ENCODE results near the gene DES. TPM values are rescaled to one million over a fixed set of nuclear protein-coding genes. Genes with fewer than 3 reads are reported as not detected.

Gene DES
- total and polyA plus RNA-seq, 2 donors from 2014 or later = 30.0 to 74.2 TPM

GRCh38 chr2:219473511-219473910 is 55.3 kb downstream of the DES start:
- H3K36me3 ChIP-seq (ENCODE audit: control insufficient read depth in 2 of 3, insufficient read depth in 3 of 3, low read length in 3 of 3) = no peaks in the 10 kb centered on the region
- H3K9me3 ChIP-seq (ENCODE audit: control insufficient read depth in 2 of 3, insufficient read depth in 1 of 3, low read length in 3 of 3) = no peaks in the 10 kb centered on the region
- intact Hi-C loops (cut with DNase I) = loop anchor here (10.0 kb wide), 1 partner anchor 51 kb away; no protein-coding TSS in a partner anchor
- no peaks in the 10 kb centered on the region for H3K4me1 ChIP-seq (ENCODE audit: control insufficient read depth in 2 of 3, insufficient read depth in 2 of 3, low read depth in 1 of 3, low read length in 3 of 3)
- FAIRE-seq = no peak
- no peak for TF ChIP-seq CTCF (IDR thresholded peaks at IDR 0.05; ENCODE audit: borderline replicate concordance, extremely low read depth, insufficient read depth)
- no peaks in the 10 kb centered on the region for H3K27me3 ChIP-seq (ENCODE audit: control insufficient read depth, insufficient read depth, low read length)
- no peak overlapping the region for H3K4me3 ChIP-seq (ENCODE audit: low read length in 3 of 3)
- H3K9ac ChIP-seq (ENCODE audit: low read length in 3 of 3) = no peak overlapping the region
- H3K27ac ChIP-seq (ENCODE audit: low read depth in 2 of 2, low read length in 2 of 2) = no peak overlapping the region
- DNase-seq = no peak

GRCh38 chr2:219474285-219475060 is 56.3 kb downstream of the DES start:
- H3K9me3 ChIP-seq (ENCODE audit: control insufficient read depth in 2 of 3, insufficient read depth in 1 of 3, low read length in 3 of 3) = no peaks in the 10 kb centered on the region
- no peak for FAIRE-seq
- TF ChIP-seq CTCF (IDR thresholded peaks at IDR 0.05; ENCODE audit: borderline replicate concordance, extremely low read depth, insufficient read depth) = no peak
- H3K27me3 ChIP-seq (ENCODE audit: control insufficient read depth, insufficient read depth, low read length) = no peaks in the 10 kb centered on the region
- no peak overlapping the region for H3K9ac ChIP-seq (ENCODE audit: low read length in 3 of 3)
- no peak overlapping the region for H3K27ac ChIP-seq (ENCODE audit: low read depth in 2 of 2, low read length in 2 of 2)
- H3K4me3 ChIP-seq (ENCODE audit: low read length in 3 of 3) = no peak overlapping the region
- intact Hi-C loops (cut with DNase I) = loop anchor here (10.0 kb wide), 1 partner anchor 50 kb away; no protein-coding TSS in a partner anchor
- H3K36me3 ChIP-seq (ENCODE audit: control insufficient read depth in 2 of 3, insufficient read depth in 3 of 3, low read length in 3 of 3) = no peaks in the 10 kb centered on the region
- no peak for DNase-seq
- no peaks in the 10 kb centered on the region for H3K4me1 ChIP-seq (ENCODE audit: control insufficient read depth in 2 of 3, insufficient read depth in 2 of 3, low read depth in 1 of 3, low read length in 3 of 3)

- no peak overlapping the region for H3K4me3 ChIP-seq (ENCODE audit: low read length in 3 of 3)
- no peak overlapping the region for H3K27ac ChIP-seq (ENCODE audit: low read depth in 2 of 2, low read length in 2 of 2)
- FAIRE-seq = no peak
- no peaks in the 10 kb centered on the region for H3K36me3 ChIP-seq (ENCODE audit: control insufficient read depth in 2 of 3, insufficient read depth in 3 of 3, low read length in 3 of 3)
- no peaks in the 10 kb centered on the region for H3K27me3 ChIP-seq (ENCODE audit: control insufficient read depth, insufficient read depth, low read length)
- no peaks in the 10 kb centered on the region for H3K9me3 ChIP-seq (ENCODE audit: control insufficient read depth in 2 of 3, insufficient read depth in 1 of 3, low read length in 3 of 3)
- no peak for TF ChIP-seq CTCF (IDR thresholded peaks at IDR 0.05; ENCODE audit: borderline replicate concordance, extremely low read depth, insufficient read depth)
- H3K9ac ChIP-seq (ENCODE audit: low read length in 3 of 3) = no peak overlapping the region
- no peak for DNase-seq
- no peaks in the 10 kb centered on the region for H3K4me1 ChIP-seq (ENCODE audit: control insufficient read depth in 2 of 3, insufficient read depth in 2 of 3, low read depth in 1 of 3, low read length in 3 of 3)
- intact Hi-C loops (cut with DNase I) = loop anchor here (10.0 kb wide), 1 partner anchor 50 kb away; no protein-coding TSS in a partner anchor
Observed at GRCh38 chr2:219475278-219475677, 57.1 kb downstream of the DES start.

Measured in kidney (tissue), 14 donors.